Body of pancreas (tissue), 4 donors: ENCODE results near the gene TEPSIN. TPM values are rescaled to one million over a fixed set of nuclear protein-coding genes. Genes with fewer than 3 reads are reported as not detected.

Source experiments
- ATAC-seq: fragments of 150-250 bp; one replicate; pipeline ENCODE4 v1.9.1; 2016
- DNase-seq, 4 donors: peaks; one replicate each; pipeline ENCODE4 v3.0.0-alpha.2; 2019
- H3K27ac ChIP-seq, 4 donors: fragments of 200-600 bp; sonication (generic); 1 replicate in 3 of 4; 2 replicates in 1 of 4; pipeline versions ENCODE4 v1.5.1 to v1.6.1; 2016 to 2019; ENCODE audit warnings: mild to moderate bottlenecking in 1 of 4, mixed read lengths in 1 of 4, moderate library complexity in 1 of 4
- H3K27me3 ChIP-seq, 2 donors: fragments of 200-600 bp; sonication (generic); one replicate each; pipeline ENCODE4 v1.6.0; 2016; ENCODE audit warnings: mild to moderate bottlenecking in 1 of 2
- H3K36me3 ChIP-seq, 2 donors: fragments of 200-600 bp; sonication (generic); replicated peaks in 1 of 2; 2 replicates each; pipeline ENCODE4 v1.5.1; 2016; ENCODE audit warnings: low read depth in 2 of 2; ENCODE audit not compliant: insufficient read depth in 1 of 2
- H3K4me1 ChIP-seq: fragments of 200-600 bp; sonication (generic); one replicate; pipeline ENCODE4 v1.6.0; 2016
- H3K4me3 ChIP-seq, 2 donors: fragments of 200-600 bp; sonication (generic); 1 replicate in 1 of 2; 2 replicates in 1 of 2; pipeline ENCODE4 v1.5.1; 2016 to 2019
- H3K9me3 ChIP-seq, 3 donors: fragments of 200-600 bp; sonication (generic); 1 replicate in 2 of 3; 2 replicates in 1 of 3; pipeline ENCODE4 v1.5.1; 2016
- POLR2A ChIP-seq, 3 donors: fragments of 450-650 bp; IDR thresholded peaks; one replicate each; pipeline ENCODE4 v1.6.1; 2016; ENCODE audit warnings: antibody characterized with exemption in 3 of 3, mild to moderate bottlenecking in 2 of 3
- WGBS, 2 donors: methylation state at CpG; one replicate each; pipeline ENCODE4 v1.1.5; 2017; 5-methylcytosine and 5-hydroxymethylcytosine counted together
- intact Hi-C: fragments of 100-400 bp; cut with DNase I; formaldehyde crosslinking; loops from one replicate; pipeline ENCODE4 v1.15.1; 2023
- total RNA-seq, 2 donors: library from RNA; depleted of rRNA; stranded (reverse); fragments of >200 nt; gene quantifications; one replicate each; pipeline ENCODE4 v1.1.0, GENCODE V29; 2016
- TF ChIP-seq, protein P1 (sequence below), 7 experiments: fragments of 450-650 bp in 4 of 7; fragments of 200-600 bp in 3 of 7; sonication (generic) in 3 of 7; IDR thresholded peaks; one replicate each; pipeline ENCODE4 v1.5.1; 2016 to 2019; ENCODE audit warnings: antibody characterized with exemption in 7 of 7

Gene TEPSIN
- total RNA-seq, 2 donors from 2014 or later, result 31.9 to 102 TPM

DNA sequence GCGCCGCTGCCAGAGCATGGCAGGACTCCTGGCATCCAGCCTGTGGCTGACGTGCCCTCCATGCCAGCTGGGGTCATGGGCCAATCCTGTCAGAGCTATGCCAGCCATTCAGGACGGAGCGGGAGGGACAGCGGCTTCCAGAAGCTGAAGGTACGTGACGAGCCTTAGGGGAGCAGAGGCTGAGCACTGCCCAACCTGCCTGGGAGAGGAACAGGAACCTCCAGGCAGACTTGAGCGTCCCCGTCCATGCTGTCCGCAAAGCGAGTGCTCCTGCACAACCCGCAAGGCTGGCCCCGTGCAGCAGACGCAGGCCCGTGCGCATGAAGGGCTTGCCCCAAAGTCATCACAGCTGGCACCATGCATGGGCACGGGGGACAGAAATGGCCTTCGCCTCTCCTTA, 21.8 kb upstream of the TEPSIN start:
- H3K9me3 ChIP-seq, result no peaks in the 10 kb centered on the region
- DNase-seq (no peak), ATAC-seq (no peak)
- intact Hi-C loops, result no loop called here
- H3K27ac ChIP-seq, result no peak overlapping the region
- TF ChIP-seq, protein P1, sequence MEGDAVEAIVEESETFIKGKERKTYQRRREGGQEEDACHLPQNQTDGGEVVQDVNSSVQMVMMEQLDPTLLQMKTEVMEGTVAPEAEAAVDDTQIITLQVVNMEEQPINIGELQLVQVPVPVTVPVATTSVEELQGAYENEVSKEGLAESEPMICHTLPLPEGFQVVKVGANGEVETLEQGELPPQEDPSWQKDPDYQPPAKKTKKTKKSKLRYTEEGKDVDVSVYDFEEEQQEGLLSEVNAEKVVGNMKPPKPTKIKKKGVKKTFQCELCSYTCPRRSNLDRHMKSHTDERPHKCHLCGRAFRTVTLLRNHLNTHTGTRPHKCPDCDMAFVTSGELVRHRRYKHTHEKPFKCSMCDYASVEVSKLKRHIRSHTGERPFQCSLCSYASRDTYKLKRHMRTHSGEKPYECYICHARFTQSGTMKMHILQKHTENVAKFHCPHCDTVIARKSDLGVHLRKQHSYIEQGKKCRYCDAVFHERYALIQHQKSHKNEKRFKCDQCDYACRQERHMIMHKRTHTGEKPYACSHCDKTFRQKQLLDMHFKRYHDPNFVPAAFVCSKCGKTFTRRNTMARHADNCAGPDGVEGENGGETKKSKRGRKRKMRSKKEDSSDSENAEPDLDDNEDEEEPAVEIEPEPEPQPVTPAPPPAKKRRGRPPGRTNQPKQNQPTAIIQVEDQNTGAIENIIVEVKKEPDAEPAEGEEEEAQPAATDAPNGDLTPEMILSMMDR (IDR thresholded peaks at IDR 0.05), result no peak
- TF ChIP-seq POLR2A (IDR thresholded peaks at IDR 0.05), result no peak
- no peaks in the 10 kb centered on the region for H3K4me1 ChIP-seq
- WGBS, 2 donors, result 94 to 96% methylated on average over 16 to 19 of the region's 19 CpGs
- H3K4me3 ChIP-seq, result no peak overlapping the region
- no peaks in the 10 kb centered on the region for H3K27me3 ChIP-seq
- peaks cover 18 to 33% of the 10 kb centered on the region in 2 donors for H3K36me3 ChIP-seq

DNA sequence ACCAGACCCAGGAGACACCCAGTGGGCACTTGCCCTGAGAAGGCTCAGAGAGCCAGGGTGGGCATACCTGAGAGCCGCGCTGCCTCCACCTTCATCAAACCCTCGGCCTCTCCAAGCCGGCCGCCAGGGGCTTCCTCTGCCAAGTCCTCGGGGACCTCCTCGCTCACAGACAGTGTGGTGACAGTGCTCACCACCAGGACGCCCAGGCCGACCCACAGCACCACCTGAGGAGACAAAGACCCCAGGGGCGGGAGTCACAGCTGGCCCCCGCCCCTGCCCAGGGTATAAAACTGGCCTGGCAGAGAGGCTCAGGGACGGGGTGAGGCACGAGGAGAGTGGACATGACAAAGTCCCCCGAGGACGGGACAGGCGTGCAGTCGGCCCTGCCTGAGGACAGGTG, 21.3 kb upstream of the TEPSIN start:
- H3K9me3 ChIP-seq, result no peaks in the 10 kb centered on the region
- H3K4me1 ChIP-seq, result peaks cover 4% of the 10 kb centered on the region
- 86 to 93% methylated on average over 11 to 16 of the region's 17 CpGs for WGBS, 2 donors
- DNase-seq (no peak), ATAC-seq (no peak)
- intact Hi-C loops, result no loop called here
- H3K36me3 ChIP-seq, result peaks cover 18 to 32% of the 10 kb centered on the region in 2 donors
- H3K27ac ChIP-seq, result no peak overlapping the region
- no peaks in the 10 kb centered on the region for H3K27me3 ChIP-seq
- no peak overlapping the region for H3K4me3 ChIP-seq
- TF ChIP-seq, protein P1 (IDR thresholded peaks at IDR 0.05), result no peak
- no peak for TF ChIP-seq POLR2A (IDR thresholded peaks at IDR 0.05)

DNA sequence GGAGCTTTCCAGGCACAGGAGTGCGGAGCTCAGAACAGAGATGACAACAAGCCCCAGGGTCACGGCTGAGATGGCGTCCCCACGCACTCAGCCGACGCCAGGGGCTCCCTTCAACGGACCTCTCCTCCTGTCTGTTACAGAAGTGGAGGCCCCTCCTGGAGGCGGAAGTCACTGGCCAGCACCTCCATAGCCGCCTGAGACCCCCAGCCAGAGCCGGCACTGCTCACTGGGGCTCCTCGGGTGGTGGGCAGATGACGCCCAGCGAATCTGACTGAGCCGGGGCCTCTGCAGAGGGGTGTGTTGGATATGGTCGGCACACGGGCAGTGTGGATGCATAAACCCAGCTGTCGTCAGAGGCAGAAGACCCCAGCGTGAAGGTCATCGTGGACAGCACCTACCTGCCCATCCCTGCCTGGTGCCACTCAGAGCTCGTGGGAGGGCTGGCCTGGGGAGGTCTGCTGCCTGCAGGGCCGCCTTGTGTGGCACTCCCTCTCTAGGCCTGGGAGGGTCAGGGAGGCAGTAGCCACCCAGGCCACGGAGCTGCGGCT, 20.3 kb upstream of the TEPSIN start:
- intact Hi-C loops, result no loop called here

DNA sequence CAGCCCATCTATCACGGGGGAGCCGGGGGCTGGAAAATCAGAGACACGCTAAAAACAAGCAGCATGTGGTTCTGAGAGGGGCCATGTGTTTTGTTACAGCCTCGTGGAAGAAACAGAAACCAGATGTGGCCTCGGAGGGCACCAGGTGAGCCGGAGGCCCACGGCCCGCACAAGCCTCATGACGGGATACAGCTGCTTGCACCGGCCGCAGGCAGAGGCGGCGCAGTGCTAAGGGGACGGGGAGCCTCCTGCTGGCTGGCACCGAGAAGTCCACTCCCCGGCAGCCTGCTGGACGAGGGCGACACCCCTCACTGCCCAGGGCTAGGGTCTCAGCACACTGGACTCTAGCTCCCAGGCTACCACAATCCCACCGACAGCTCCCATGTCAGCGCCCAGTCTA, 19.4 kb upstream of the TEPSIN start:
- DNase-seq, result no peak
- Histone ChIP-seq H3K9me3 (no peaks in the 10 kb centered on the region), H3K27me3 (no peaks in the 10 kb centered on the region), H3K27ac (no peak overlapping the region), H3K36me3 (peaks cover 18 to 27% of the 10 kb centered on the region in 2 donors), H3K4me3 (no peak overlapping the region), H3K4me1 (peaks cover 11% of the 10 kb centered on the region)
- intact Hi-C loops, result no loop called here
- ATAC-seq, result no peak
- WGBS, 2 donors, result 85 to 91% methylated on average over 11 to 20 of the region's 20 CpGs
- TF ChIP-seq POLR2A (IDR thresholded peaks at IDR 0.05), result no peak
- TF ChIP-seq, protein P1 (IDR thresholded peaks at IDR 0.05), result no peak

More for the DNA sequence above, 20.3 kb upstream of the TEPSIN start:
- Histone ChIP-seq H3K9me3 (no peaks in the 10 kb centered on the region), H3K4me3 (no peak overlapping the region), H3K36me3 (peaks cover 18 to 27% of the 10 kb centered on the region in 2 donors), H3K4me1 (peaks cover 11% of the 10 kb centered on the region), H3K27ac (no peak overlapping the region), H3K27me3 (no peaks in the 10 kb centered on the region)
- no peak for ATAC-seq
- TF ChIP-seq POLR2A (IDR thresholded peaks at IDR 0.05), result no peak
- TF ChIP-seq, protein P1 (IDR thresholded peaks at IDR 0.05), result no peak
- WGBS, 2 donors, result 83 to 91% methylated on average over 6 to 18 of the region's 23 CpGs
- DNase-seq, result no peak

DNA sequence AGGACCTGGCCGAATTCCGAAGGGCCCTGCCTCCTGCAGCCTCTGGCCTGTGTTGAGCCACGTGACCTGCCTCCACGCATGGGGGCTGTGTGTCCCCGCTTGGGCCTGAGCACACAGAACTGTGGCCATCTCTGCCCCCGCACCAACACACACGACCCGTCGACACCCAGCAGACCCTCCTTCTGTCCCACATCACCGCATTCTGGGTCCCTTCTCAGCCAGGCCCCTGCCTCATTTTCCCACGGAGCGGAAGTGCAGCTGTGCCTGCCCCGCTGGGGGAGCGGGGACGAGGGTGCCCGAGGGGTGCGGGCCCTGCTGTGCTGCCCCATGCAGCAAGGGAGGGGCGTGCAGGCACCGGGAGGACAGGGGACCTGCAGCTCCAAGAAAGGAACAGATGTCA, 18.7 kb upstream of the TEPSIN start:
- Histone ChIP-seq H3K4me1 (peaks cover 11% of the 10 kb centered on the region), H3K9me3 (no peaks in the 10 kb centered on the region), H3K4me3 (no peak overlapping the region), H3K27ac (no peak overlapping the region), H3K27me3 (no peaks in the 10 kb centered on the region), H3K36me3 (peaks cover 18 to 25% of the 10 kb centered on the region in 2 donors)
- no peak for ATAC-seq
- intact Hi-C loops, result no loop called here
- TF ChIP-seq, protein P1 (IDR thresholded peaks at IDR 0.05), result no peak
- no peak for TF ChIP-seq POLR2A (IDR thresholded peaks at IDR 0.05)
- WGBS, 2 donors, result 91 to 93% methylated on average over 10 to 19 of the region's 19 CpGs
- DNase-seq, result no peak
